ENCODE measurements around the gene NUP188. TPM values are rescaled to one million over a fixed set of nuclear protein-coding genes. Genes with fewer than 3 reads are reported as not detected.

The NUP188 gene
- total and polyA plus RNA-seq, 2 experiments from 2014 or later: 28.1 TPM

- H3K4me2 ChIP-seq: no peak overlapping the region
- no peak for DNase-seq (ENCODE audit: low spot score)
- no peaks in the 10 kb centered on the region for H3K4me1 ChIP-seq (ENCODE audit: insufficient read depth)
- H3K9me3 ChIP-seq (ENCODE audit: low read depth): no peaks in the 10 kb centered on the region
- H4K20me1 ChIP-seq (ENCODE audit: insufficient read depth, poor library complexity, severe bottlenecking): no peaks in the 10 kb centered on the region
- no peak overlapping the region for H3K27ac ChIP-seq
- no peak for TF ChIP-seq CTCF (IDR thresholded peaks at IDR 0.05; ENCODE audit: poor library complexity)
- TF ChIP-seq EZH2 (IDR thresholded peaks at IDR 0.05; ENCODE audit: borderline replicate concordance): no peak
- TF ChIP-seq EZH2phosphoT487 (IDR thresholded peaks at IDR 0.05; ENCODE audit: low read depth, severe bottlenecking, unreplicated experiment): no peak
- H3K27me3 ChIP-seq: no peaks in the 10 kb centered on the region
- whole genome bisulfite sequencing (ENCODE audit: low lambda C conversion rate, missing lambda C conversion rate): 91% methylated on average over 6 of the region's 6 CpGs
- H3K36me3 ChIP-seq (replicated peaks; ENCODE audit: insufficient read depth, low read depth): no peaks in the 10 kb centered on the region
- no peak overlapping the region for H2AFZ ChIP-seq
- no peaks in the 10 kb centered on the region for H3K9me2 ChIP-seq (replicated peaks; ENCODE audit: insufficient read depth)
- H3K4me3 ChIP-seq: no peak overlapping the region
- no peaks in the 10 kb centered on the region for H3K79me2 ChIP-seq
Observed at GRCh38 chr9:128998462-128998861, 51.0 kb downstream of the NUP188 start.

- no peaks in the 10 kb centered on the region for H3K4me1 ChIP-seq (ENCODE audit: insufficient read depth)
- no peaks in the 10 kb centered on the region for H3K9me2 ChIP-seq (replicated peaks; ENCODE audit: insufficient read depth)
- H3K4me3 ChIP-seq: no peak overlapping the region
- H3K36me3 ChIP-seq (replicated peaks; ENCODE audit: insufficient read depth, low read depth): no peaks in the 10 kb centered on the region
- no peak overlapping the region for H3K27ac ChIP-seq
- 95% methylated on average over 13 of the region's 13 CpGs for WGBS (ENCODE audit: low lambda C conversion rate, missing lambda C conversion rate)
- H2AFZ ChIP-seq: no peak overlapping the region
- H3K27me3 ChIP-seq: no peaks in the 10 kb centered on the region
- TF ChIP-seq CTCF (IDR thresholded peaks at IDR 0.05; ENCODE audit: poor library complexity) (no peak), EZH2phosphoT487 (IDR thresholded peaks at IDR 0.05; ENCODE audit: low read depth, severe bottlenecking, unreplicated experiment) (no peak), EZH2 (IDR thresholded peaks at IDR 0.05; ENCODE audit: borderline replicate concordance) (no peak)
- H3K79me2 ChIP-seq: no peaks in the 10 kb centered on the region
- no peak for DNase-seq (ENCODE audit: low spot score)
- H4K20me1 ChIP-seq (ENCODE audit: insufficient read depth, poor library complexity, severe bottlenecking): no peaks in the 10 kb centered on the region
- no peaks in the 10 kb centered on the region for H3K9me3 ChIP-seq (ENCODE audit: low read depth)
- no peak overlapping the region for H3K4me2 ChIP-seq
Observed at GRCh38 chr9:128999581-129000206, 52.2 kb downstream of the NUP188 start.

GRCh38 chr9:129001504-129002325 is 54.2 kb downstream of the NUP188 start:
- WGBS (ENCODE audit: low lambda C conversion rate, missing lambda C conversion rate): 98% methylated on average over 10 of the region's 10 CpGs
- H3K9me3 ChIP-seq (ENCODE audit: low read depth): no peaks in the 10 kb centered on the region
- no peaks in the 10 kb centered on the region for H3K36me3 ChIP-seq (replicated peaks; ENCODE audit: insufficient read depth, low read depth)

More at GRCh38 chr9:129001504-129002325, 54.2 kb downstream of the NUP188 start:
- Histone ChIP-seq H3K27ac (no peak overlapping the region), H2AFZ (no peak overlapping the region), H3K9me2 (replicated peaks; ENCODE audit: insufficient read depth) (no peaks in the 10 kb centered on the region), H3K27me3 (no peaks in the 10 kb centered on the region), H3K4me1 (ENCODE audit: insufficient read depth) (no peaks in the 10 kb centered on the region), H4K20me1 (ENCODE audit: insufficient read depth, poor library complexity, severe bottlenecking) (no peaks in the 10 kb centered on the region), H3K4me3 (no peak overlapping the region), H3K4me2 (no peak overlapping the region), H3K79me2 (no peaks in the 10 kb centered on the region)
- TF ChIP-seq CTCF (IDR thresholded peaks at IDR 0.05; ENCODE audit: poor library complexity) (no peak), EZH2 (IDR thresholded peaks at IDR 0.05; ENCODE audit: borderline replicate concordance) (no peak), EZH2phosphoT487 (IDR thresholded peaks at IDR 0.05; ENCODE audit: low read depth, severe bottlenecking, unreplicated experiment) (no peak)
- no peak for DNase-seq (ENCODE audit: low spot score)

Data from hepatocyte (in vitro differentiated cells).